H1 (cell line): ENCODE measurements around the gene IRF9. TPM values are rescaled to one million over a fixed set of nuclear protein-coding genes. Genes with fewer than 3 reads are reported as not detected.

Source experiments
- CTCF ChIA-PET: fragments of 300-600 bp; sonication (Branson Sonifier 250); formaldehyde crosslinking; loops from one replicate; lab custom pipeline; 2021; ENCODE audit not compliant: partially characterized antibody; lab: Charles Lee
- POLR2A ChIA-PET: fragments of 300-600 bp; sonication (Branson Sonifier 250); formaldehyde crosslinking; loops from one replicate; lab custom pipeline; 2021; ENCODE audit warnings: inconsistent platforms; ENCODE audit not compliant: partially characterized antibody; lab: Charles Lee
- DNase-seq, 2 experiments: peaks; one replicate each; pipeline versions ENCODE4 v3.0.0 to v3.0.0-alpha.2; 2010 to 2022; ENCODE audit warnings: low spot score in 2 of 2, low read depth in 1 of 2, mixed read lengths in 1 of 2
- FAIRE-seq: peaks from 2 replicates; lab custom pipeline; 2011; peaks lifted over from hg19 to GRCh38; lab: Jason Lieb, UNC
- H2AFZ ChIP-seq: 2 replicates; pipeline ENCODE4 v1.8.1; 2012; ENCODE audit warnings: low read length, inconsistent platforms
- H2AK5ac ChIP-seq: 2 replicates; pipeline ENCODE4 v1.6.1; 2013; ENCODE audit warnings: low read depth, low read length
- H2BK120ac ChIP-seq: replicated peaks from 2 replicates; pipeline ENCODE3; 2013; ENCODE audit warnings: low read depth, low read length, inconsistent platforms
- H2BK12ac ChIP-seq: 2 replicates; pipeline ENCODE4 v1.6.1; 2013; ENCODE audit warnings: low read depth, low read length
- H2BK15ac ChIP-seq: 2 replicates; pipeline ENCODE4 v1.6.1; 2013; ENCODE audit warnings: low read length
- H2BK20ac ChIP-seq: 2 replicates; pipeline ENCODE4 v1.6.1; 2013; ENCODE audit warnings: low read length
- H2BK5ac ChIP-seq: 2 replicates; pipeline ENCODE4 v1.6.1; 2013; ENCODE audit warnings: low read depth, low read length
- H3K14ac ChIP-seq: 2 replicates; pipeline ENCODE4 v1.6.1; 2013; ENCODE audit warnings: inconsistent platforms; ENCODE audit not compliant: insufficient read length
- H3K18ac ChIP-seq: 2 replicates; pipeline ENCODE4 v1.6.1; 2013; ENCODE audit warnings: low read length; ENCODE audit errors: extremely low read depth
- H3K23ac ChIP-seq: 2 replicates; pipeline ENCODE4 v1.6.1; 2013; ENCODE audit warnings: inconsistent platforms; ENCODE audit not compliant: insufficient read length
- H3K23me2 ChIP-seq: 2 replicates; pipeline ENCODE4 v1.6.1; 2013; ENCODE audit warnings: low read depth, low read length
- H3K27ac ChIP-seq: 2 replicates; pipeline ENCODE4 v1.6.1; 2011; ENCODE audit warnings: low read depth, low read length, inconsistent platforms
- H3K27me3 ChIP-seq, 4 experiments: replicated peaks in 1 of 4; 1 replicate in 1 of 4; 2 replicates in 3 of 4; pipeline versions ENCODE4 v1.6.1 to v1.8.1; 2011 to 2013; ENCODE audit warnings: low read length in 3 of 4, mild to moderate bottlenecking in 3 of 4, inconsistent platforms in 2 of 4, mixed read lengths in 2 of 4, moderate library complexity in 1 of 4; ENCODE audit not compliant: control insufficient read depth in 3 of 4, insufficient read depth in 3 of 4; ENCODE audit errors: extremely low read depth in 1 of 4
- H3K36me3 ChIP-seq, 4 experiments: 2 replicates each; pipeline versions ENCODE4 v1.6.1 to v1.8.1; 2011 to 2013; ENCODE audit warnings: mild to moderate bottlenecking in 4 of 4, low read length in 3 of 4, moderate library complexity in 2 of 4, control low read depth in 1 of 4, inconsistent platforms in 1 of 4; ENCODE audit not compliant: insufficient read depth in 4 of 4, control insufficient read depth in 2 of 4
- H3K4ac ChIP-seq: replicated peaks from 2 replicates; pipeline ENCODE3; 2013; ENCODE audit warnings: low read length, low read depth, mixed read lengths, inconsistent platforms; ENCODE audit not compliant: insufficient read length
- H3K4me1 ChIP-seq, 4 experiments: replicated peaks in 1 of 4; 1 replicate in 1 of 4; 2 replicates in 3 of 4; pipeline versions ENCODE4 v1.6.1 to v1.8.1; 2011 to 2013; ENCODE audit warnings: low read length in 3 of 4, inconsistent platforms in 2 of 4, mixed read lengths in 1 of 4; ENCODE audit not compliant: insufficient read depth in 4 of 4, control insufficient read depth in 3 of 4
- H3K4me2 ChIP-seq, 2 experiments: 2 replicates each; pipeline versions ENCODE4 v1.6.1 to v1.8.1; 2011 to 2013; ENCODE audit warnings: low read depth in 2 of 2, low read length in 2 of 2, control low read depth in 1 of 2, inconsistent platforms in 1 of 2, mild to moderate bottlenecking in 1 of 2; ENCODE audit not compliant: insufficient read depth in 1 of 2
- H3K4me3 ChIP-seq, 4 experiments: fragments of 200-600, 300-600 bp in 1 of 4; sonication (generic), shearing (Covaris generic), sonication (Bioruptor Twin) in 1 of 4; 2 replicates each; pipeline versions ENCODE4 v1.5.1 to v1.8.1; 2011 to 2016; ENCODE audit warnings: low read length in 4 of 4, low read depth in 3 of 4, control low read depth in 2 of 4, inconsistent platforms in 2 of 4, mild to moderate bottlenecking in 2 of 4, mixed read lengths in 1 of 4, moderate library complexity in 1 of 4; ENCODE audit not compliant: insufficient read depth in 2 of 4; ENCODE audit errors: extremely low read depth in 1 of 4
- H3K56ac ChIP-seq: replicated peaks from 2 replicates; pipeline ENCODE3; 2013; ENCODE audit warnings: low read depth, mild to moderate bottlenecking, mixed read lengths, low read length, inconsistent platforms; ENCODE audit not compliant: insufficient read length
- H3K79me1 ChIP-seq: 2 replicates; pipeline ENCODE4 v1.6.1; 2013; ENCODE audit warnings: low read depth, low read length, control low read depth
- H3K79me2 ChIP-seq, 2 experiments: 2 replicates each; pipeline versions ENCODE4 v1.6.1 to v1.8.1; 2012 to 2013; ENCODE audit warnings: low read length in 2 of 2, mild to moderate bottlenecking in 2 of 2, inconsistent platforms in 1 of 2; ENCODE audit not compliant: insufficient read depth in 2 of 2, control insufficient read depth in 1 of 2
- H3K9ac ChIP-seq, 4 experiments: replicated peaks in 1 of 4; 1 replicate in 1 of 4; 2 replicates in 3 of 4; pipeline versions ENCODE4 v1.6.1 to v1.8.1; 2011 to 2013; ENCODE audit warnings: low read depth in 3 of 4, low read length in 3 of 4, control low read depth in 2 of 4, mild to moderate bottlenecking in 2 of 4, moderate library complexity in 2 of 4, inconsistent platforms in 1 of 4; ENCODE audit errors: extremely low read depth in 1 of 4
- H3K9me3 ChIP-seq, 2 experiments: 2 replicates each; pipeline versions ENCODE4 v1.6.1 to v1.8.1; 2012 to 2013; ENCODE audit warnings: mild to moderate bottlenecking in 2 of 2, moderate library complexity in 2 of 2, control low read depth in 1 of 2, inconsistent platforms in 1 of 2, low read depth in 1 of 2, low read length in 1 of 2, mixed read lengths in 1 of 2; ENCODE audit not compliant: insufficient read depth in 2 of 2
- H4K20me1 ChIP-seq, 2 experiments: replicated peaks in 1 of 2; 2 replicates each; pipeline versions ENCODE3 to v1.8.1; 2011 to 2013; ENCODE audit warnings: inconsistent platforms in 2 of 2, low read length in 2 of 2, mild to moderate bottlenecking in 1 of 2; ENCODE audit not compliant: insufficient read depth in 2 of 2, control insufficient read depth in 1 of 2
- H4K5ac ChIP-seq: 2 replicates; pipeline ENCODE4 v1.6.1; 2013; ENCODE audit warnings: low read length, low read depth, mixed read lengths, inconsistent platforms; ENCODE audit not compliant: insufficient read length
- H4K8ac ChIP-seq: 2 replicates; pipeline ENCODE4 v1.8.0; 2013; ENCODE audit warnings: mild to moderate bottlenecking, moderate library complexity, low read length, inconsistent platforms; ENCODE audit not compliant: insufficient read depth; ENCODE audit errors: extremely low read depth
- H4K91ac ChIP-seq: replicated peaks from 2 replicates; pipeline ENCODE3; 2013; ENCODE audit warnings: low read length, mixed read lengths, inconsistent platforms; ENCODE audit not compliant: insufficient read length
- CREB1 ChIP-seq: IDR thresholded peaks from 2 replicates; pipeline ENCODE4 v1.6.1; 2012; ENCODE audit warnings: inconsistent platforms
- POU5F1 ChIP-seq: IDR thresholded peaks from 2 replicates; pipeline ENCODE4 v1.6.1; 2011; ENCODE audit warnings: low read depth, mild to moderate bottlenecking, low read length, moderate library complexity
- RFX5 ChIP-seq: IDR thresholded peaks from 2 replicates; pipeline ENCODE4 v1.6.1; 2011; ENCODE audit warnings: low read depth, low read length, improper control_type of control experiment, borderline replicate concordance
- RXRA ChIP-seq: IDR thresholded peaks from 2 replicates; pipeline ENCODE4 v1.6.1; 2011; ENCODE audit warnings: low read depth, mild to moderate bottlenecking, low read length, moderate library complexity; ENCODE audit not compliant: insufficient read depth
- TAF1 ChIP-seq: IDR thresholded peaks from 2 replicates; pipeline ENCODE4 v1.6.1; 2011; ENCODE audit warnings: mild to moderate bottlenecking, low read depth, low read length
- WGBS, 2 experiments: shearing (Covaris generic) in 1 of 2; methylation state at CpG; one replicate each; pipeline versions ENCODE4 v1.1.6 to v1.1.7; 2013 to 2015; ENCODE audit warnings: low lambda C conversion rate in 2 of 2, mixed read lengths in 2 of 2, inconsistent platforms in 1 of 2, low coverage in 1 of 2, missing lambda C conversion rate in 1 of 2; ENCODE audit not compliant: insufficient replicate concordance in 2 of 2, insufficient coverage in 1 of 2, insufficient read length in 1 of 2; ENCODE audit errors: extremely low coverage in 1 of 2, missing lambda C conversion rate in 1 of 2; 5-methylcytosine and 5-hydroxymethylcytosine counted together
- polyA plus RNA-seq, 7 experiments: library from polyadenylated mRNA; depleted of rRNA in 3 of 7; stranded (reverse) in 5 of 7; unstranded in 2 of 7; fragments of >200 nt in 5 of 7; fragments of 200-250 nt in 2 of 7; gene quantifications; 1 replicate in 5 of 7; 2 replicates in 1 of 7; 4 replicates in 1 of 7; pipeline versions ENCODE4 v1.2.1 to v1.2.3, GENCODE V29; 2011 to 2013; ENCODE audit warnings: missing spikeins in 2 of 7, mixed read lengths in 2 of 7
- total RNA-seq: library from RNA; stranded (reverse); fragmentation: NEBNext Ultra II Directional; extraction: Animal tissue kit (Norgen Biotek cat#: 25700); gene quantifications from 2 replicates; pipeline ENCODE4 v1.2.1, GENCODE V29; 2021

Gene IRF9
- total and polyA plus RNA-seq, 2 of the 8 experiments (the other 6 are each of a cell fraction or from before 2014, with no cell fraction given): 11.4 to 13.2 TPM

GRCh38 chr14:24130717-24131548 lies 30.1 kb upstream of the IRF9 start:
- no peak overlapping the region for H3K14ac ChIP-seq
- H3K23me2 ChIP-seq: peaks cover 5% of the 10 kb centered on the region; the same call in 1 of the 2 replicates
- H3K4me1 ChIP-seq: peaks cover 0 to 3% (median under 1%) of the 10 kb centered on the region in 4 experiments; a peak in 3 of 7 replicates
- no peak overlapping the region for H2BK20ac ChIP-seq
- H3K36me3 ChIP-seq: no peaks in the 10 kb centered on the region
- no peak overlapping the region for H3K18ac ChIP-seq
- ChIA-PET POLR2A (interaction anchor here (0.6 to 11.1 kb wide), 6 partner anchors 9 to 46 kb away, joined by 3 to 96 read pairs (median 6); partner anchors contain the start of genes DCAF11, EMC9 and NRL), CTCF (interaction anchor here (0.9 kb wide), 1 partner anchor 140 kb away, joined by 3 read pairs; the partner anchor contains the start of gene RABGGTA)
- no peak overlapping the region for H2BK12ac ChIP-seq
- H2BK5ac ChIP-seq: no peak overlapping the region
- no peak overlapping the region for H4K8ac ChIP-seq
- H2AK5ac ChIP-seq: no peak overlapping the region
- FAIRE-seq: no peak
- no peak overlapping the region for H3K4ac ChIP-seq
- H3K4me2 ChIP-seq: no peak overlapping the region
- no peaks in the 10 kb centered on the region for H3K79me1 ChIP-seq
- H2BK15ac ChIP-seq: 0 out of 2 replicates have a peak overlapping the region, but pooled peaks have one; percentile 5
- no peaks in the 10 kb centered on the region for H4K20me1 ChIP-seq
- no peak overlapping the region for H2BK120ac ChIP-seq
- no peak overlapping the region for H4K91ac ChIP-seq
- H2AFZ ChIP-seq: no peak overlapping the region
- no peak overlapping the region for H3K9ac ChIP-seq
- no peak overlapping the region for H3K23ac ChIP-seq
- H3K27ac ChIP-seq: no peak overlapping the region
- 81% methylated on average over 6 of the region's 7 CpGs; no CpG with 5 or more reads in 1 of the 2 experiments for WGBS, 2 experiments
- no peak overlapping the region for H3K4me3 ChIP-seq
- no peaks in the 10 kb centered on the region for H3K27me3 ChIP-seq
- H3K9me3 ChIP-seq: no peaks in the 10 kb centered on the region
- no peaks in the 10 kb centered on the region for H3K79me2 ChIP-seq
- no peak overlapping the region for H4K5ac ChIP-seq
- TF ChIP-seq RXRA: no peak
- TF ChIP-seq POU5F1: no peak
- TF ChIP-seq CREB1: no peak
- no peak for TF ChIP-seq RFX5
- no peak for TF ChIP-seq TAF1
- no peak for DNase-seq
- no peak overlapping the region for H3K56ac ChIP-seq
